GM19324 (cell line): Measurements from ENCODE around the gene BEGAIN.

ENCODE experiments used
- ATAC-seq: cut with Tn5 transposase; IDR thresholded peaks from one replicate; pipeline ENCODE4 v1.9.1; 2021; ENCODE audit warnings: mild to moderate bottlenecking, moderate library complexity; ENCODE audit not compliant: unreplicated experiment, low FRiP score

The BEGAIN gene

GRCh38 chr14:100538351-100539002 is 48.7 kb downstream of the BEGAIN start:
- no peak for ATAC-seq

GRCh38 chr14:100537446-100538350 is 49.5 kb downstream of the BEGAIN start:
- no peak for ATAC-seq

GRCh38 chr14:100536721-100537445 is 50.3 kb downstream of the BEGAIN start:
- no peak for ATAC-seq

GRCh38 chr14:100536121-100536510 is 51.1 kb downstream of the BEGAIN start:
- ATAC-seq, result no peak

- ATAC-seq, result no peak
Observed at GRCh38 chr14:100535287-100536120, 51.7 kb downstream of the BEGAIN start.

GRCh38 chr14:100534528-100535286 is 52.5 kb downstream of the BEGAIN start:
- no peak for ATAC-seq

- ATAC-seq, result no peak
Observed at GRCh38 chr14:100533656-100534485, 53.3 kb downstream of the BEGAIN start.

GRCh38 chr14:100532906-100533655 is 54.1 kb downstream of the BEGAIN start:
- ATAC-seq, result no peak

GRCh38 chr14:100532154-100532861 is 54.9 kb downstream of the BEGAIN start:
- ATAC-seq, result no peak

GRCh38 chr14:100531152-100532121 is 55.8 kb downstream of the BEGAIN start:
- no peak for ATAC-seq

GRCh38 chr14:100530270-100531072 is 56.7 kb downstream of the BEGAIN start:
- no peak for ATAC-seq

- ATAC-seq, result no peak
Observed at GRCh38 chr14:100529561-100530031, 57.6 kb downstream of the BEGAIN start.

- ATAC-seq, result no peak
Observed at GRCh38 chr14:100528962-100529560, 58.2 kb downstream of the BEGAIN start.

- ATAC-seq, result no peak
Observed at GRCh38 chr14:100526632-100527031, 60.6 kb downstream of the BEGAIN start.

GRCh38 chr14:100526057-100526456 is 61.2 kb downstream of the BEGAIN start:
- ATAC-seq, result no peak
